Left ventricle myocardium inferior (tissue), 1 donor: ENCODE measurements around the gene HOPX. TPM values are rescaled to one million over a fixed set of nuclear protein-coding genes. Genes with fewer than 3 reads are reported as not detected.
A peak's percentile ranks its signal among the peaks of the same experiment; 100 is the strongest.

Source experiments
- DNase-seq: peaks from one replicate; pipeline ENCODE4 v3.0.0-alpha.2; 2020
- H3K27ac ChIP-seq: fragments of 200-600 bp; replicated peaks from 2 replicates; pipeline ENCODE4 v1.8.0; 2021
- H3K27me3 ChIP-seq: fragments of 200-600 bp; 2 replicates; pipeline ENCODE4 v1.8.0; 2021; ENCODE audit warnings: low read depth
- H3K36me3 ChIP-seq: fragments of 200-600 bp; 2 replicates; pipeline ENCODE4 v1.8.0; 2021
- H3K4me1 ChIP-seq: fragments of 200-600 bp; 2 replicates; pipeline ENCODE4 v1.8.0; 2021
- H3K4me3 ChIP-seq: fragments of 200-600 bp; 2 replicates; pipeline ENCODE4 v1.8.0; 2021; ENCODE audit warnings: mild to moderate bottlenecking, moderate library complexity
- H3K9me3 ChIP-seq: fragments of 200-600 bp; replicated peaks from 2 replicates; pipeline ENCODE4 v1.8.0; 2021
- CTCF ChIP-seq: fragments of 200-600 bp; IDR thresholded peaks from 2 replicates; pipeline ENCODE4 v1.8.0; 2021; ENCODE audit warnings: antibody characterized with exemption, mild to moderate bottlenecking, borderline replicate concordance
- intact Hi-C: fragments of 100-400 bp; cut with micrococcal nuclease; formaldehyde crosslinking; loops from one replicate; pipeline ENCODE4 v1.11.0; 2022
- total RNA-seq: library from RNA; stranded (reverse); fragmentation: NEBNext Ultra II Directional; extraction: Animal tissue kit (Norgen Biotek cat#: 25700); gene quantifications from one replicate; pipeline ENCODE4 v1.2.1, GENCODE V29; 2021
- donor health status: DM: no; HTN: yes; CAD: no; lungs with severe emphysema.

Gene HOPX
- total RNA-seq, 1 donor from 2014 or later = 21.3 TPM

- intact Hi-C loops = no loop called here
- peaks cover 11% of the 10 kb centered on the region for H3K4me1 ChIP-seq
- no peaks in the 10 kb centered on the region for H3K36me3 ChIP-seq
- DNase-seq = no peak
- no peaks in the 10 kb centered on the region for H3K9me3 ChIP-seq
- no peak for TF ChIP-seq CTCF
- H3K27ac ChIP-seq = no peak overlapping the region
- no peaks in the 10 kb centered on the region for H3K27me3 ChIP-seq
- H3K4me3 ChIP-seq = no peak overlapping the region
Measured at GRCh38 chr4:56686537-56687231, 5.6 kb upstream of the HOPX start.

- Histone ChIP-seq H3K4me3 (no peak overlapping the region), H3K9me3 (no peaks in the 10 kb centered on the region), H3K4me1 (peaks cover 16% of the 10 kb centered on the region), H3K27me3 (no peaks in the 10 kb centered on the region), H3K36me3 (no peaks in the 10 kb centered on the region), H3K27ac (no peak overlapping the region)
- TF ChIP-seq CTCF = no peak
- no peak for DNase-seq
- intact Hi-C loops = no loop called here
Measured at GRCh38 chr4:56684320-56685050, 3.4 kb upstream of the HOPX start.

GRCh38 chr4:56683455-56683854 lies 2.4 kb upstream of the HOPX start:
- H3K27me3 ChIP-seq = no peaks in the 10 kb centered on the region
- H3K27ac ChIP-seq = no peak overlapping the region
- DNase-seq = no peak
- intact Hi-C loops = no loop called here
- H3K4me3 ChIP-seq = no peak overlapping the region
- H3K9me3 ChIP-seq = no peaks in the 10 kb centered on the region
- TF ChIP-seq CTCF = no peak
- H3K4me1 ChIP-seq = peaks cover 16% of the 10 kb centered on the region
- H3K36me3 ChIP-seq = no peaks in the 10 kb centered on the region

- Histone ChIP-seq H3K27me3 (no peaks in the 10 kb centered on the region), H3K36me3 (no peaks in the 10 kb centered on the region), H3K9me3 (no peaks in the 10 kb centered on the region), H3K27ac (peak overlapping the region; percentile 50), H3K4me3 (peak overlapping the region; percentile 48), H3K4me1 (peaks cover 27% of the 10 kb centered on the region)
- DNase-seq = no peak
- intact Hi-C loops = no loop called here
- TF ChIP-seq CTCF = no peak
Measured at GRCh38 chr4:56681853-56682525, 893 bp upstream of the HOPX start.

GRCh38 chr4:56680266-56680665 lies 830 bp downstream of the HOPX start:
- H3K27ac ChIP-seq = peak overlapping the region; percentile 50
- H3K27me3 ChIP-seq = no peaks in the 10 kb centered on the region
- peaks cover 33% of the 10 kb centered on the region for H3K4me1 ChIP-seq
- no peaks in the 10 kb centered on the region for H3K9me3 ChIP-seq
- intact Hi-C loops = no loop called here
- DNase-seq = no peak
- no peaks in the 10 kb centered on the region for H3K36me3 ChIP-seq
- no peak for TF ChIP-seq CTCF
- peak overlapping the region; percentile 48 for H3K4me3 ChIP-seq
